ENCODE measurements around the gene PDE5A. TPM values are rescaled to one million over a fixed set of nuclear protein-coding genes. Genes with fewer than 3 reads are reported as not detected.
A peak's percentile ranks its signal among the peaks of the same experiment; 100 is the strongest.

Gene PDE5A
- total RNA-seq, 1 donor from 2014 or later, result 1.7 TPM

- DNase-seq, result no peak
Observed at GRCh38 chr4:119580293-119580692, 48.3 kb downstream of the PDE5A start.

GRCh38 chr4:119579823-119580222, 48.8 kb downstream of the PDE5A start:
- DNase-seq, result no peak

GRCh38 chr4:119570401-119570800, 58.2 kb downstream of the PDE5A start:
- DNase-seq, result no peak

GRCh38 chr4:119564106-119564505, 64.5 kb downstream of the PDE5A start:
- no peak for DNase-seq

- DNase-seq, result peak; percentile 64
Observed at GRCh38 chr4:119559044-119559647, 69.5 kb downstream of the PDE5A start.

- peak; percentile 21 for DNase-seq
Observed at GRCh38 chr4:119550857-119551532, 77.6 kb downstream of the PDE5A start.

- DNase-seq, result no peak
Observed at GRCh38 chr4:119549639-119550038, 79.0 kb downstream of the PDE5A start.

GRCh38 chr4:119543779-119544178, 84.8 kb downstream of the PDE5A start:
- no peak for DNase-seq

- DNase-seq, result no peak
Observed at GRCh38 chr4:119543187-119543586, 85.4 kb downstream of the PDE5A start.

GRCh38 chr4:119540249-119540648, 88.4 kb downstream of the PDE5A start:
- no peak for DNase-seq

GRCh38 chr4:119537586-119537985, 91.0 kb downstream of the PDE5A start:
- no peak for DNase-seq

- no peak for DNase-seq
Observed at GRCh38 chr4:119536572-119537528, 91.8 kb downstream of the PDE5A start.

- no peak for DNase-seq
Observed at GRCh38 chr4:119532319-119532718, 96.3 kb downstream of the PDE5A start.

- DNase-seq, result no peak
Observed at GRCh38 chr4:119529788-119530187, 98.8 kb downstream of the PDE5A start.

GRCh38 chr4:119526786-119527550, 101.6 kb downstream of the PDE5A start:
- DNase-seq, result peak; percentile 9

- DNase-seq, result peak; percentile 24
Observed at GRCh38 chr4:119525771-119526712, 102.6 kb downstream of the PDE5A start.

GRCh38 chr4:119525005-119525749, 103.4 kb downstream of the PDE5A start:
- peak; percentile 89 for DNase-seq

- peak; percentile 10 for DNase-seq
Observed at GRCh38 chr4:119523399-119523798, 105.2 kb downstream of the PDE5A start.

- no peak for DNase-seq
Observed at GRCh38 chr4:119521268-119521667, 107.3 kb downstream of the PDE5A start.

- no peak for DNase-seq
Observed at GRCh38 chr4:119518915-119519410, 109.6 kb downstream of the PDE5A start.

Data from dermis blood vessel endothelial cell (primary cell).